Measurements from ENCODE around the gene LRP1.

Gene LRP1

DNA sequence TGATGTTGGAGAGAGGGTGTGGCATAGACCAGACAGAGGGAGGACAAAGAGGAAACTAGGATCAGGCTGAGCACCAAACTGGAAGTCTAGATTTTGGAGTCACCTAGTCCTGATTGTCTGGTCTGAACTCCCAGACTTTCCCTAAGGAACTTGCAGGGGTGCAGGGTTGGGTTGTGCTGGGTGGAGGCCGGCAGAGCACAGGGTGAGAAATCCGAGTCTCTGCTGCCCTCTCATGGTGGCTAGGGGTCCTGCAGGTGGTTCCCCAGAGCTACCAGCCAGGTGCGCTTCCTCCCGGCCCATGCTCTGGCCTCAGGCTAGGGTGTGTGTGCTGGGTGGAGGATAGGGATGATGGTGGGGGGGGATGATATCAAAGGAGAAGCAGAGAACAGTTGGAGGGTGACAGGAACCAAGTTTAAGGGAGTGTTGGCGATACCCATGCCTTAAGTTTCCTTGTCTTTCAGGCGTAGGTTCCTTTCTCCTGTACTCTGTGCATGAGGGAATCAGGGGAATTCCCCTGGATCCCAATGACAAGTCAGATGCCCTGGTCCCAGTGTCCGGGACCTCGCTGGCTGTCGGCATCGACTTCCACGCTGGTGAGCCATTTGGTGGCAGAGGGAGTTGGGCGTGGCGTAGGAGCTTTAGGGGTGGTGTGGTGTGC lies 54.8 kb downstream of the LRP1 start:
- Histone ChIP-seq H3K27me3 (replicated peaks; ENCODE audit: control insufficient read depth, insufficient read depth, low read length) (no peaks in the 10 kb centered on the region), H3K4me1 (ENCODE audit: control insufficient read depth, insufficient read depth, low read length) (peaks cover 23% of the 10 kb centered on the region), H3K36me3 (ENCODE audit: control insufficient read depth, insufficient read depth, low read length, severe bottlenecking) (peaks cover 99% of the 10 kb centered on the region), H3K9ac (ENCODE audit: low read length) (peak overlapping the region; percentile 9), H3K4me3 (ENCODE audit: low read length) (no peak overlapping the region), H3K9me3 (ENCODE audit: control insufficient read depth, low read length) (no peaks in the 10 kb centered on the region)
- peak; percentile 78 for DNase-seq (ENCODE audit: low read depth)

DNA sequence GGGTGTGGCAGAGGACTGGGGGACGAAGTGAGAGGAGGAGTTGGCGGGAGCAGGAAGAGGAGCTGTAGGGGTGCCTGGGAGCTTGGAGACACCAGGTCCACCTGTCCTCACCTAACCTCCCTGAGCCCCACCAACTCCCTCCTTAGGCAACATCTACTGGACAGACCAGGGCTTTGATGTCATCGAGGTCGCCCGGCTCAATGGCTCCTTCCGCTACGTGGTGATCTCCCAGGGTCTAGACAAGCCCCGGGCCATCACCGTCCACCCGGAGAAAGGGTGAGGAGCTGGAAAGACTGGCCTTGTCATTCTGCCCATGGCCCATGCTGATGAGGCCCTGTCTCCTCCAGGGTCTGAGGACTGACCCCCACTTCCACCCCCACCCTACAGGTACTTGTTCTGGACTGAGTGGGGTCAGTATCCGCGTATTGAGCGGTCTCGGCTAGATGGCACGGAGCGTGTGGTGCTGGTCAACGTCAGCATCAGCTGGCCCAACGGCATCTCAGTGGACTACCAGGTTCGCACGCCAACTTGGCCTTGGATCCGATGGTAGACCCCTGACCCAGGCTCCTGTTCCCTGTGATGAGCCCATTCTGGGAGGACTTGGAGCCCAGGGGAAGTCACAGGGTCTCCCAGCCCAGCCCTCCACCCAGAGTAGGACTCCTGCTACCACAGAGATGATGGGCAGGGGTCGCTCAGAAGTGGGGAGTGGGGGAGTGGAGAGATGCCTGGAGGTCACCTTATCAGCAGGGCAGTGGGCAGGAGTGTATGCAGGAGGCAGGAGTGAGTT lies 55.8 kb downstream of the LRP1 start:
- Histone ChIP-seq H3K27me3 (replicated peaks; ENCODE audit: control insufficient read depth, insufficient read depth, low read length) (no peaks in the 10 kb centered on the region), H3K9me3 (ENCODE audit: control insufficient read depth, low read length) (no peaks in the 10 kb centered on the region), H3K4me3 (ENCODE audit: low read length) (no peak overlapping the region), H3K9ac (ENCODE audit: low read length) (no peak overlapping the region), H3K36me3 (ENCODE audit: control insufficient read depth, insufficient read depth, low read length, severe bottlenecking) (peaks cover 99% of the 10 kb centered on the region), H3K4me1 (ENCODE audit: control insufficient read depth, insufficient read depth, low read length) (peaks cover 23% of the 10 kb centered on the region)
- no peak for DNase-seq (ENCODE audit: low read depth)

DNA sequence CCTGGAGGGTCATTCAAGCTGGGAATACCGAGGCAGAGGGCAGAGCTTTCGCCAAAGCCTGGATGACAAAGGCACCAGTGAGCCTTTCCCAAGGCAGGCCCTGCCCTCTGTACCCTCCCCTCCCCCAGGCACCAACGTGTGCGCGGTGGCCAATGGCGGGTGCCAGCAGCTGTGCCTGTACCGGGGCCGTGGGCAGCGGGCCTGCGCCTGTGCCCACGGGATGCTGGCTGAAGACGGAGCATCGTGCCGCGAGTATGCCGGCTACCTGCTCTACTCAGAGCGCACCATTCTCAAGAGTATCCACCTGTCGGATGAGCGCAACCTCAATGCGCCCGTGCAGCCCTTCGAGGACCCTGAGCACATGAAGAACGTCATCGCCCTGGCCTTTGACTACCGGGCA lies 57.1 kb downstream of the LRP1 start:
- Histone ChIP-seq H3K36me3 (ENCODE audit: control insufficient read depth, insufficient read depth, low read length, severe bottlenecking) (peaks cover 99% of the 10 kb centered on the region), H3K9ac (ENCODE audit: low read length) (no peak overlapping the region), H3K4me1 (ENCODE audit: control insufficient read depth, insufficient read depth, low read length) (peaks cover 21% of the 10 kb centered on the region), H3K27me3 (replicated peaks; ENCODE audit: control insufficient read depth, insufficient read depth, low read length) (no peaks in the 10 kb centered on the region), H3K4me3 (ENCODE audit: low read length) (no peak overlapping the region), H3K9me3 (ENCODE audit: control insufficient read depth, low read length) (no peaks in the 10 kb centered on the region)
- DNase-seq (ENCODE audit: low read depth) = no peak

DNA sequence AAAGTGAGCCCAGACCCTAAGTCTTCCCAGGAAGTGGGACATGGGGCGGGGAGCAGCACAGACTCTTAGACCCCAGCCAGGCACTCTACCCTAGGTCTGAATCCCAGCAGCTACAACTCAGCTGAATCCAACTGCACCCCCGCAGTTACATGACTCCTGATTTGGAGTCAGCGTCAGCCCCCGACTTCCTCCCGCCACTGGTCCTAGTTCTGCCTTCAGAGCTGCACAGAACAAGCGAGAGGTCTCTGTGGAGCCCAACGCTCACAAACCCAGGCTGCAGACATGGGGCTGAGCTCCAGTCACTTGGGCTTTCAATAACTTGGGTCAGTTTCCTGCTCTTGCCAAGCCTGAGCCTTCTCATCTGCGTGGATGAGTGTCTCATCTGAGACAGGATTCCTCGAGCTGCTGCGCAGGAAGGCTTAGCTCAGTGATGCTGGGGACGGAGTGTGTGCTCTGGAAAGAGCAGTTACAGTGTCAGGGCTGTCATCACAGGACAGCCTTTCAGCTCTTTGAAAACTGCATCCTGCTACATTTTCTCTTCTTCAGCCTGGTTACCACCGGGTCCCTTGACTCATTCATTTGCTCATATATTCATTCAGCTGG lies 57.7 kb downstream of the LRP1 start:
- Histone ChIP-seq H3K27me3 (replicated peaks; ENCODE audit: control insufficient read depth, insufficient read depth, low read length) (no peaks in the 10 kb centered on the region), H3K36me3 (ENCODE audit: control insufficient read depth, insufficient read depth, low read length, severe bottlenecking) (peaks cover 99% of the 10 kb centered on the region), H3K9ac (ENCODE audit: low read length) (no peak overlapping the region), H3K4me1 (ENCODE audit: control insufficient read depth, insufficient read depth, low read length) (peaks cover 15% of the 10 kb centered on the region), H3K4me3 (ENCODE audit: low read length) (no peak overlapping the region), H3K9me3 (ENCODE audit: control insufficient read depth, low read length) (no peaks in the 10 kb centered on the region)
- DNase-seq (ENCODE audit: low read depth) = no peak

DNA sequence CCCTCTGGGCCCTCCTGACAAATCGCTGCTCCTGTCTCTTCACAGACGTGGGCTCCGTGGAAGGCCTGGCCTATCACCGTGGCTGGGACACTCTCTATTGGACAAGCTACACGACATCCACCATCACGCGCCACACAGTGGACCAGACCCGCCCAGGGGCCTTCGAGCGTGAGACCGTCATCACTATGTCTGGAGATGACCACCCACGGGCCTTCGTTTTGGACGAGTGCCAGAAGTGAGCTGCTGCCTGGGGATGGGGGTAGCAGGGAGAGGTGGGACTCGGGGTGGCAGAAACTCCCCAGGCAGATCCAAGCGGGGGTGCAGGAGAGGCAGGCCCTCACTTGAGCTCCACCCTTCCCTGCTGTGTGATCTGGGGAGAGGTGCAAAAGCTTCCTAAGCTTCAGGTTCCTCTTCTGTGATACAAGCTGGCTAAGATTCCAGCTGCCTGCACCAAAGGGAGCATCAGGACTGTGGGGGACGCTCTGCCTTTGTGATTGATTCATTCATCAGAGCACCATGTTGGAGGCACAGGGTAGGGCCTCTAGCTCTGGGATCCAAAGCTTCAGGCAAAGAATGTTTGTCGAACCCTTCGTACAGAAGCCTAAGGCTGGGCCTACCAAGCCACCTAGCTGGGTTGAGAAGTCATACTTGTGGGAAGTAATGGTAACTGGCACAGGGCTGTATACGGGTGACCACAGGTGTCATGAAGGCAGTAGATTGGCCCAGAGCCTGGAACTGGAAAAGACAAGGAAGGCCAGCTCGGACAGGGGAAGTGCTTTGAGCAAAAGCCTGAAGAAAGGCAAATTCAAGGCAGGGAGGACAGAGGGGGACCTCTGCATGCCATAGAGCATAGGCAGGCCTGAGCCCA lies 59.2 kb downstream of the LRP1 start:
- no peak overlapping the region for H3K9ac ChIP-seq (ENCODE audit: low read length)
- peaks cover 5% of the 10 kb centered on the region for H3K4me1 ChIP-seq (ENCODE audit: control insufficient read depth, insufficient read depth, low read length)
- no peaks in the 10 kb centered on the region for H3K9me3 ChIP-seq (ENCODE audit: control insufficient read depth, low read length)
- no peak overlapping the region for H3K4me3 ChIP-seq (ENCODE audit: low read length)
- no peak for DNase-seq (ENCODE audit: low read depth)
- H3K36me3 ChIP-seq (ENCODE audit: control insufficient read depth, insufficient read depth, low read length, severe bottlenecking) = peaks cover 100% of the 10 kb centered on the region
- H3K27me3 ChIP-seq (replicated peaks; ENCODE audit: control insufficient read depth, insufficient read depth, low read length) = no peaks in the 10 kb centered on the region

DNA sequence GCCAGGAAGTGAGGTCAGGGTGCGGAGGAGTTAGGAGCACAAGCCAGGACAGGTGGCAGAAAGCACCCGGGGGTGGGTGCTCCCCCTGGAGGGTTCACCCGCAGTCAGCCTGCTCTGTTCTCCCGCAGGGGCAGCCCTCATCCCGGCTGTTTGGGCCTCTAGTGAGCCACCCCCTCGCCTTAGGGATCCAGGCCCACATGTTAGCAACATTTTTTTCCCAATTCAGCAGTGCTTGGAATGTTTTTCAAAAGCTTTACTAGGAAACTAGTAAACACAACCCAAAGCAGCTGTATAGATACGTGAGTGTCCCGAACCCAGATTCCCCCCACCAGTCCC lies 59.8 kb downstream of the LRP1 start:
- no peak overlapping the region for H3K4me3 ChIP-seq (ENCODE audit: low read length)
- H3K9me3 ChIP-seq (ENCODE audit: control insufficient read depth, low read length) = no peaks in the 10 kb centered on the region
- no peaks in the 10 kb centered on the region for H3K27me3 ChIP-seq (replicated peaks; ENCODE audit: control insufficient read depth, insufficient read depth, low read length)
- peaks cover 7% of the 10 kb centered on the region for H3K4me1 ChIP-seq (ENCODE audit: control insufficient read depth, insufficient read depth, low read length)
- no peak for DNase-seq (ENCODE audit: low read depth)
- peaks cover 100% of the 10 kb centered on the region for H3K36me3 ChIP-seq (ENCODE audit: control insufficient read depth, insufficient read depth, low read length, severe bottlenecking)
- H3K9ac ChIP-seq (ENCODE audit: low read length) = no peak overlapping the region

DNA sequence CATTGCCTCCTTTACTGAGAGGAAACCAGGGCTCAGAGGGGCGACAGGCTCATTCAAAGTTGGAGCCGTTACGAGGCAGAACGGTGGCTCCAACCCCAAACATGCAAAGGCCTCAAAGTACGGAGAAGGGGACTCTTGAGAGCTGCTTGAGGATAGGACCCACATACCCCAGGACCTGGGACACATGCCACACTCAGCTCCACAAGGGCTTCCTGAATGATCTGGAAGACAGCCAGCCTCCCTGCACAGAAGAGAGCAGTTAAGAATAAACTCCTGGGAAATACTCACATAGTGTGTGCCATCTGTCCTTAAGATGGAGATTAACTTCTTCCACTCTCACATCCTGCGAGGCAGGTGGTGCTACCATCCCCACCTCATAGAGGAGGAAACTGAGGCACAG lies 61.8 kb downstream of the LRP1 start:
- DNase-seq (ENCODE audit: low read depth) = no peak
- H3K36me3 ChIP-seq (ENCODE audit: control insufficient read depth, insufficient read depth, low read length, severe bottlenecking) = peaks cover 100% of the 10 kb centered on the region

DNA sequence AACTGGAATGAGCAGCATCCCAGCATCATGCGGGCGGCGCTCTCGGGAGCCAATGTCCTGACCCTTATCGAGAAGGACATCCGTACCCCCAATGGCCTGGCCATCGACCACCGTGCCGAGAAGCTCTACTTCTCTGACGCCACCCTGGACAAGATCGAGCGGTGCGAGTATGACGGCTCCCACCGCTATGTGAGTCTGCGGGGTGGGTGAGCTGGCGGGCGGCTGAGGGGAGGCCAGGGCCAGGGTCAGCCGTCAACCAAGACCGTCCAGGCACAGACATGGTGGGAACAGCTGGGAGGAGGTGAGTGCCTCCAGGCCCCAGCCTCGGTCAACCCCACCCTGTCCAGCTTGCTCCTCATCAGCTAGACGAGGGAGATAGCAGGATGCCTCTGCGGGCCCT lies 62.5 kb downstream of the LRP1 start:
- Histone ChIP-seq H3K4me1 (ENCODE audit: control insufficient read depth, insufficient read depth, low read length) (peaks cover 10% of the 10 kb centered on the region), H3K27me3 (replicated peaks; ENCODE audit: control insufficient read depth, insufficient read depth, low read length) (no peaks in the 10 kb centered on the region), H3K9ac (ENCODE audit: low read length) (no peak overlapping the region), H3K4me3 (ENCODE audit: low read length) (no peak overlapping the region), H3K36me3 (ENCODE audit: control insufficient read depth, insufficient read depth, low read length, severe bottlenecking) (peaks cover 100% of the 10 kb centered on the region), H3K9me3 (ENCODE audit: control insufficient read depth, low read length) (no peaks in the 10 kb centered on the region)
- DNase-seq (ENCODE audit: low read depth) = no peak

More for the DNA sequence above, 61.8 kb downstream of the LRP1 start:
- no peaks in the 10 kb centered on the region for H3K27me3 ChIP-seq (replicated peaks; ENCODE audit: control insufficient read depth, insufficient read depth, low read length)
- H3K9ac ChIP-seq (ENCODE audit: low read length) = peak overlapping the region; percentile 14
- no peak overlapping the region for H3K4me3 ChIP-seq (ENCODE audit: low read length)
- H3K4me1 ChIP-seq (ENCODE audit: control insufficient read depth, insufficient read depth, low read length) = peaks cover 10% of the 10 kb centered on the region
- H3K9me3 ChIP-seq (ENCODE audit: control insufficient read depth, low read length) = no peaks in the 10 kb centered on the region

DNA sequence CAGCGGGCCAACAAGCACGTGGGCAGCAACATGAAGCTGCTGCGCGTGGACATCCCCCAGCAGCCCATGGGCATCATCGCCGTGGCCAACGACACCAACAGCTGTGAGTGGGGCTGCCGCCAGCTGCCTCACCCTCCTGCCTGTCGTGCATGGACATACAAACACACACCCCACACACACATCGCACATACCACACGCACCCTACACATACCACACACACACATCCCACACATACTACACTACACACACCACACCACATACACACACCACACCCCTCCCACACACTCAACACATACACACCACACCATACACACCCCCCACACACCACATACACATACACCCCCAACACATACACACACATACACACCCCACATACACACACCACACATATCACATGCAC lies 63.1 kb downstream of the LRP1 start:
- Histone ChIP-seq H3K36me3 (ENCODE audit: control insufficient read depth, insufficient read depth, low read length, severe bottlenecking) (peaks cover 100% of the 10 kb centered on the region), H3K9ac (ENCODE audit: low read length) (no peak overlapping the region), H3K4me3 (ENCODE audit: low read length) (no peak overlapping the region), H3K27me3 (replicated peaks; ENCODE audit: control insufficient read depth, insufficient read depth, low read length) (no peaks in the 10 kb centered on the region), H3K4me1 (ENCODE audit: control insufficient read depth, insufficient read depth, low read length) (peaks cover 10% of the 10 kb centered on the region), H3K9me3 (ENCODE audit: control insufficient read depth, low read length) (no peaks in the 10 kb centered on the region)
- no peak for DNase-seq (ENCODE audit: low read depth)

DNA sequence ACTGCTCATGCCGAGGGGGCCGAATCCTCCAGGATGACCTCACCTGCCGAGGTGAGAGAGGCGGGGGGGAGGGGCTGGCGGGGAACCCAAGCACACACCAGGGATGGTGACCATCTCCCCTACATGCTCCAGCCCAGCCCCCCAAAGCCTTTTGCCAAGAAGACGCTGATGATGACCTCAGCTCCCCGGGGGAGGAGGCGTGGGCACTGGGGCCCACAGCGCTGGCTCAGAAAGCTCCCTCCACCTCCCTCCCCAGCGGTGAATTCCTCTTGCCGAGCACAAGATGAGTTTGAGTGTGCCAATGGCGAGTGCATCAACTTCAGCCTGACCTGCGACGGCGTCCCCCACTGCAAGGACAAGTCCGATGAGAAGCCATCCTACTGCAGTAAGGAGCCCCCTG lies 64.6 kb downstream of the LRP1 start:
- no peak overlapping the region for H3K4me3 ChIP-seq (ENCODE audit: low read length)
- peaks cover 100% of the 10 kb centered on the region for H3K36me3 ChIP-seq (ENCODE audit: control insufficient read depth, insufficient read depth, low read length, severe bottlenecking)

DNA sequence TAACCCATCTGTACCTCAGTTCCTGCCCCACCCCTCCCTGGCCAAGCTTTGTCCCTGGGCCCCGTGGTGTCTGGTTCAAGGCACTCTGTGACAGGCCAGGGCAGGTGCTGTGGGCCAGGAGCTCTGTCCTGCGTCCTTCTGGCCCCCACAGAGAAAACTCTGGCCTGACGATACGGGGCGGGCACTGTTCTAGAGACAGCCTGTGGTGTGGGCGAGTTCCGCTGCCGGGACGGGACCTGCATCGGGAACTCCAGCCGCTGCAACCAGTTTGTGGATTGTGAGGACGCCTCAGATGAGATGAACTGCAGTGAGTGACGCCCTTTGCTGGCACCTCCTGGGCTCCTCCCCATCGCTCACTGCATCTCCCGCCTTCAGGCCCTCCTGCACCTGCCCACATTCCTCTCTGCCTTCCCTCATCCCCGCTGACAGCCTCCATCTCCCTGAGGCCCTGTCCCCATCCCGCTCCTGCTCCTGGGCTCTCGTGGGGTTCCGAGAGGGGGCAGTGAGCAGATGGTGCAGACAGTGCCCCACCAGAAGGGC lies 65.5 kb downstream of the LRP1 start:
- no peaks in the 10 kb centered on the region for H3K27me3 ChIP-seq (replicated peaks; ENCODE audit: control insufficient read depth, insufficient read depth, low read length)
- peaks cover 10% of the 10 kb centered on the region for H3K4me1 ChIP-seq (ENCODE audit: control insufficient read depth, insufficient read depth, low read length)
- H3K4me3 ChIP-seq (ENCODE audit: low read length) = no peak overlapping the region
- no peak overlapping the region for H3K9ac ChIP-seq (ENCODE audit: low read length)
- no peak for DNase-seq (ENCODE audit: low read depth)
- H3K9me3 ChIP-seq (ENCODE audit: control insufficient read depth, low read length) = no peaks in the 10 kb centered on the region
- H3K36me3 ChIP-seq (ENCODE audit: control insufficient read depth, insufficient read depth, low read length, severe bottlenecking) = peaks cover 100% of the 10 kb centered on the region

More for the DNA sequence above, 64.6 kb downstream of the LRP1 start:
- no peak for DNase-seq (ENCODE audit: low read depth)
- peak overlapping the region; percentile 33 for H3K9ac ChIP-seq (ENCODE audit: low read length)
- H3K27me3 ChIP-seq (replicated peaks; ENCODE audit: control insufficient read depth, insufficient read depth, low read length) = no peaks in the 10 kb centered on the region
- no peaks in the 10 kb centered on the region for H3K9me3 ChIP-seq (ENCODE audit: control insufficient read depth, low read length)
- H3K4me1 ChIP-seq (ENCODE audit: control insufficient read depth, insufficient read depth, low read length) = peaks cover 10% of the 10 kb centered on the region

Data from adipocyte (in vitro differentiated cells).